HepG2 (cell line): Measurements from ENCODE around the gene GPATCH3. TPM values are rescaled to one million over a fixed set of nuclear protein-coding genes. Genes with fewer than 3 reads are reported as not detected.
A peak's percentile ranks its signal among the peaks of the same experiment; 100 is the strongest.

Experiments used
- AGO2 ChIP-seq: fragments of 200-400 bp; formaldehyde crosslinking; optimal IDR thresholded peaks from 2 replicates; pipeline ENCODE3; 2017; ENCODE audit warnings: mild to moderate bottlenecking, low read depth, low read length, moderate library complexity
- CHD2 ChIP-seq: IDR thresholded peaks from 2 replicates; pipeline ENCODE4 v1.6.1; 2011; ENCODE audit warnings: low read depth, low read length, improper control_type of control experiment
- EEA1 ChIP-seq: sonication (generic); formaldehyde crosslinking; IDR thresholded peaks from 2 replicates; pipeline ENCODE4 v1.5.1; 2020; ENCODE audit warnings: mild to moderate bottlenecking, missing genetic modification reagents, borderline replicate concordance
- FIP1L1 ChIP-seq: fragments of 200-400 bp; formaldehyde crosslinking; IDR thresholded peaks from 2 replicates; pipeline ENCODE4 v1.6.1; 2018; ENCODE audit warnings: low read depth, mild to moderate bottlenecking, low read length, moderate library complexity, borderline replicate concordance; ENCODE audit not compliant: insufficient read depth
- FLYWCH1 ChIP-seq: sonication (generic); formaldehyde crosslinking; IDR thresholded peaks from 2 replicates; pipeline ENCODE4 v1.8.1; 2023; ENCODE audit warnings: mild to moderate bottlenecking, missing genetic modification reagents
- HNF4A ChIP-seq: sonication (generic); formaldehyde crosslinking; IDR thresholded peaks from 2 replicates; pipeline ENCODE4 v1.4.0; 2020; ENCODE audit warnings: missing genetic modification reagents
- KAT8 ChIP-seq: IDR thresholded peaks from 2 replicates; pipeline ENCODE4 v1.6.1; 2016; ENCODE audit warnings: missing genetic modification reagents, missing compliant biosample characterization
- KLF13 ChIP-seq: sonication (generic); formaldehyde crosslinking; IDR thresholded peaks from 2 replicates; pipeline ENCODE4 v1.4.0; 2020; ENCODE audit warnings: mild to moderate bottlenecking, missing genetic modification reagents
- MEIS1 ChIP-seq: sonication (generic); formaldehyde crosslinking; IDR thresholded peaks from 2 replicates; pipeline ENCODE4 v1.9.0; 2021; ENCODE audit warnings: mild to moderate bottlenecking, missing genetic modification reagents, moderate library complexity, borderline replicate concordance
- NFE2L1 ChIP-seq: sonication (generic); formaldehyde crosslinking; IDR thresholded peaks from 2 replicates; pipeline ENCODE4 v1.4.0; 2020; ENCODE audit warnings: missing genetic modification reagents, mild to moderate bottlenecking, borderline replicate concordance
- NPAS2 ChIP-seq: sonication (generic); formaldehyde crosslinking; IDR thresholded peaks from 2 replicates; pipeline ENCODE4 v1.8.0; 2022; ENCODE audit warnings: mild to moderate bottlenecking, missing genetic modification reagents, borderline replicate concordance
- RXRB ChIP-seq: IDR thresholded peaks from 2 replicates; pipeline ENCODE4 v1.6.1; 2016; ENCODE audit warnings: borderline replicate concordance, missing genetic modification reagents, missing compliant biosample characterization
- THYN1 ChIP-seq: sonication (generic); formaldehyde crosslinking; IDR thresholded peaks from 2 replicates; pipeline ENCODE4 v1.8.1; 2023; ENCODE audit warnings: low read depth, mild to moderate bottlenecking, moderate library complexity, missing genetic modification reagents, borderline replicate concordance
- ZBTB39 ChIP-seq: sonication (generic); formaldehyde crosslinking; IDR thresholded peaks from 2 replicates; pipeline ENCODE4 v1.5.0; 2020; ENCODE audit warnings: missing genetic modification reagents
- ZNF160 ChIP-seq: sonication (generic); formaldehyde crosslinking; IDR thresholded peaks from 2 replicates; pipeline ENCODE4 v1.8.0; 2022; ENCODE audit warnings: mild to moderate bottlenecking, inconsistent platforms, missing genetic modification reagents
- ZNF337 ChIP-seq: sonication (generic); formaldehyde crosslinking; IDR thresholded peaks from 2 replicates; pipeline ENCODE4 v1.5.1; 2020; ENCODE audit warnings: missing genetic modification reagents, low read depth, mild to moderate bottlenecking, borderline replicate concordance
- ZNF547 ChIP-seq: sonication (generic); formaldehyde crosslinking; IDR thresholded peaks from 2 replicates; pipeline ENCODE4 v1.5.1; 2020; ENCODE audit warnings: mild to moderate bottlenecking, missing genetic modification reagents
- ZNF549 ChIP-seq: sonication (generic); formaldehyde crosslinking; IDR thresholded peaks from 2 replicates; pipeline ENCODE4 v1.5.0; 2020; ENCODE audit warnings: missing genetic modification reagents
- ZNF614 ChIP-seq: IDR thresholded peaks from 2 replicates; pipeline ENCODE4 v1.6.1; 2018; ENCODE audit warnings: missing biosample characterization, missing genetic modification reagents, inconsistent platforms, borderline replicate concordance
- polyA plus RNA-seq, 8 experiments: library from polyadenylated mRNA; depleted of rRNA in 3 of 8; stranded (reverse) in 7 of 8; unstranded in 1 of 8; fragments of >200 nt; fragmentation: Illumina TruSeq in 4 of 8; extraction: Trizol in 4 of 8; gene quantifications; 2 replicates each; pipeline versions ENCODE4 v1.2.1 to v1.2.3, GENCODE V29; 2011 to 2016; ENCODE audit warnings: low read depth in 4 of 8, missing spikeins in 1 of 8, mixed read lengths in 1 of 8; ENCODE audit not compliant: insufficient read depth in 1 of 8
- total RNA-seq, 5 experiments: library from RNA; depleted of rRNA; stranded (reverse); fragments of >200 nt; fragmentation: Illumina TruSeq; extraction: Trizol; gene quantifications; 2 replicates each; pipeline ENCODE4 v1.2.3, GENCODE V29; 2016; ENCODE audit warnings: low read depth in 1 of 5
- TF ChIP-seq, protein P1 (sequence below): IDR thresholded peaks from 2 replicates; pipeline ENCODE4 v1.6.1; 2018; ENCODE audit warnings: missing genetic modification reagents
- TF ChIP-seq, protein P2 (sequence below): sonication (generic); formaldehyde crosslinking; IDR thresholded peaks from 2 replicates; pipeline ENCODE4 v1.9.0; 2021; ENCODE audit warnings: missing genetic modification reagents, borderline replicate concordance
- TF ChIP-seq, protein P3 (sequence below): fragments of 450-650 bp; IDR thresholded peaks from 2 replicates; pipeline ENCODE4 v1.6.1; 2017

The GPATCH3 gene
- total and polyA plus RNA-seq, 2 of the 13 experiments (the other 11 are each of a cell fraction or from before 2014, with no cell fraction given) = 8.3 to 11.0 TPM

DNA sequence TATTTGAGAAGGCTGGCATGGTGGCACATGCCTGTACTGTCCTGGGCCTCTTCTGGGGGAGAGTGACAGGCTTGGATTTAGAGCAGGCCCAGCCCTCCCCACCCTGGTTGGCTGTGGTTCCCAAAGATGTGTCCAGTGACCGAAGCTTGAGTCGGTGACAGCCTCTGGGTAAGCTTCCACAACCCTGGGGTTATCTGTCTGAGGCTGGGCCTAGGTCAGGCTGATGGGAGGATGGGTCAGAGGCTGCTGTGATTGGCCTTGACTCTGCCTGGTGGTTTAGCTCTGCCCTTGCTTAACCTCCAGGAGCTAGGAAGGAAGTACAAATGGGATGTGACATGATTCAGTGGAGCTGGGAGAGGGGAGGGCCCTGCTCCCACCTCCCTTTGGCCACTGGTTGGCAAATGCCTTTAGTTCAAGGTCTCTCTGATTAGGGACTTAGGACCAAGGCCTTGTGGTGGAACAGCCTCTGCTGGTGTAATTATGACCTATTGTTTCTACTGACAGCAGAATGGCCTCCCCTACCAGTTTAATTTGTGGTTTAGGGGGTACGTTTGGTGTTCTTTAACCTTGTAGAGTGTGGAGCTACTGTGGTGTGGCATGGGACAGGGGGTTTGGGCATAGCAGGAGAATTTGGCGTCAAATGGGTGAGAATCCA is 37.9 kb upstream of the GPATCH3 start (continued):
- no peak for TF ChIP-seq AGO2
- no peak for TF ChIP-seq FIP1L1
- peak; percentile 97 for TF ChIP-seq HNF4A (CRISPR knock-in tag)
- TF ChIP-seq MEIS1 (CRISPR knock-in tag) = peak; percentile 83; the same call in 1 of the 2 replicates
- TF ChIP-seq, protein P1, sequence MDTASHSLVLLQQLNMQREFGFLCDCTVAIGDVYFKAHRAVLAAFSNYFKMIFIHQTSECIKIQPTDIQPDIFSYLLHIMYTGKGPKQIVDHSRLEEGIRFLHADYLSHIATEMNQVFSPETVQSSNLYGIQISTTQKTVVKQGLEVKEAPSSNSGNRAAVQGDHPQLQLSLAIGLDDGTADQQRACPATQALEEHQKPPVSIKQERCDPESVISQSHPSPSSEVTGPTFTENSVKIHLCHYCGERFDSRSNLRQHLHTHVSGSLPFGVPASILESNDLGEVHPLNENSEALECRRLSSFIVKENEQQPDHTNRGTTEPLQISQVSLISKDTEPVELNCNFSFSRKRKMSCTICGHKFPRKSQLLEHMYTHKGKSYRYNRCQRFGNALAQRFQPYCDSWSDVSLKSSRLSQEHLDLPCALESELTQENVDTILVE = peak; percentile 45; the same call in 1 of the 2 replicates
- peak; percentile 99 for TF ChIP-seq RXRB (CRISPR knock-in tag)
- TF ChIP-seq NPAS2 (CRISPR knock-in tag) = no peak
- TF ChIP-seq ZNF547 (CRISPR knock-in tag) = 0 out of 2 replicates have a peak, but pooled peaks have one; percentile 71
- TF ChIP-seq ZNF160 (CRISPR knock-in tag) = no peak; the same call in none of the 2 replicates
- TF ChIP-seq THYN1 (CRISPR knock-in tag) = no peak
- TF ChIP-seq CHD2 = peak; percentile 31; the same call in 1 of the 2 replicates
- TF ChIP-seq NFE2L1 = no peak
- TF ChIP-seq KLF13 (CRISPR knock-in tag) = no peak
- peak; percentile 68; the same call in 1 of the 2 replicates for TF ChIP-seq ZNF614 (CRISPR knock-in tag)
- TF ChIP-seq, protein P2, sequence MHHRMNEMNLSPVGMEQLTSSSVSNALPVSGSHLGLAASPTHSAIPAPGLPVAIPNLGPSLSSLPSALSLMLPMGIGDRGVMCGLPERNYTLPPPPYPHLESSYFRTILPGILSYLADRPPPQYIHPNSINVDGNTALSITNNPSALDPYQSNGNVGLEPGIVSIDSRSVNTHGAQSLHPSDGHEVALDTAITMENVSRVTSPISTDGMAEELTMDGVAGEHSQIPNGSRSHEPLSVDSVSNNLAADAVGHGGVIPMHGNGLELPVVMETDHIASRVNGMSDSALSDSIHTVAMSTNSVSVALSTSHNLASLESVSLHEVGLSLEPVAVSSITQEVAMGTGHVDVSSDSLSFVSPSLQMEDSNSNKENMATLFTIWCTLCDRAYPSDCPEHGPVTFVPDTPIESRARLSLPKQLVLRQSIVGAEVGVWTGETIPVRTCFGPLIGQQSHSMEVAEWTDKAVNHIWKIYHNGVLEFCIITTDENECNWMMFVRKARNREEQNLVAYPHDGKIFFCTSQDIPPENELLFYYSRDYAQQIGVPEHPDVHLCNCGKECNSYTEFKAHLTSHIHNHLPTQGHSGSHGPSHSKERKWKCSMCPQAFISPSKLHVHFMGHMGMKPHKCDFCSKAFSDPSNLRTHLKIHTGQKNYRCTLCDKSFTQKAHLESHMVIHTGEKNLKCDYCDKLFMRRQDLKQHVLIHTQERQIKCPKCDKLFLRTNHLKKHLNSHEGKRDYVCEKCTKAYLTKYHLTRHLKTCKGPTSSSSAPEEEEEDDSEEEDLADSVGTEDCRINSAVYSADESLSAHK (CRISPR knock-in tag) = no peak
- no peak for TF ChIP-seq ZBTB39 (CRISPR knock-in tag)
- TF ChIP-seq ZNF549 (CRISPR knock-in tag) = no peak
- TF ChIP-seq, protein P3, sequence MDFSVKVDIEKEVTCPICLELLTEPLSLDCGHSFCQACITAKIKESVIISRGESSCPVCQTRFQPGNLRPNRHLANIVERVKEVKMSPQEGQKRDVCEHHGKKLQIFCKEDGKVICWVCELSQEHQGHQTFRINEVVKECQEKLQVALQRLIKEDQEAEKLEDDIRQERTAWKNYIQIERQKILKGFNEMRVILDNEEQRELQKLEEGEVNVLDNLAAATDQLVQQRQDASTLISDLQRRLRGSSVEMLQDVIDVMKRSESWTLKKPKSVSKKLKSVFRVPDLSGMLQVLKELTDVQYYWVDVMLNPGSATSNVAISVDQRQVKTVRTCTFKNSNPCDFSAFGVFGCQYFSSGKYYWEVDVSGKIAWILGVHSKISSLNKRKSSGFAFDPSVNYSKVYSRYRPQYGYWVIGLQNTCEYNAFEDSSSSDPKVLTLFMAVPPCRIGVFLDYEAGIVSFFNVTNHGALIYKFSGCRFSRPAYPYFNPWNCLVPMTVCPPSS = no peak
- TF ChIP-seq FLYWCH1 (CRISPR knock-in tag) = no peak
- TF ChIP-seq ZNF337 (CRISPR knock-in tag) = 0 out of 2 replicates have a peak, but pooled peaks have one; percentile 66
- peak; percentile 69 for TF ChIP-seq KAT8
- no peak for TF ChIP-seq EEA1 (CRISPR knock-in tag)
